ENCODE results near the gene DNAJA3. TPM values are rescaled to one million over a fixed set of nuclear protein-coding genes. Genes with fewer than 3 reads are reported as not detected.

The DNAJA3 gene
- total and polyA plus RNA-seq, 2 of the 4 experiments (the other 2 are of a cell fraction) = 38.0 to 40.2 TPM

DNA sequence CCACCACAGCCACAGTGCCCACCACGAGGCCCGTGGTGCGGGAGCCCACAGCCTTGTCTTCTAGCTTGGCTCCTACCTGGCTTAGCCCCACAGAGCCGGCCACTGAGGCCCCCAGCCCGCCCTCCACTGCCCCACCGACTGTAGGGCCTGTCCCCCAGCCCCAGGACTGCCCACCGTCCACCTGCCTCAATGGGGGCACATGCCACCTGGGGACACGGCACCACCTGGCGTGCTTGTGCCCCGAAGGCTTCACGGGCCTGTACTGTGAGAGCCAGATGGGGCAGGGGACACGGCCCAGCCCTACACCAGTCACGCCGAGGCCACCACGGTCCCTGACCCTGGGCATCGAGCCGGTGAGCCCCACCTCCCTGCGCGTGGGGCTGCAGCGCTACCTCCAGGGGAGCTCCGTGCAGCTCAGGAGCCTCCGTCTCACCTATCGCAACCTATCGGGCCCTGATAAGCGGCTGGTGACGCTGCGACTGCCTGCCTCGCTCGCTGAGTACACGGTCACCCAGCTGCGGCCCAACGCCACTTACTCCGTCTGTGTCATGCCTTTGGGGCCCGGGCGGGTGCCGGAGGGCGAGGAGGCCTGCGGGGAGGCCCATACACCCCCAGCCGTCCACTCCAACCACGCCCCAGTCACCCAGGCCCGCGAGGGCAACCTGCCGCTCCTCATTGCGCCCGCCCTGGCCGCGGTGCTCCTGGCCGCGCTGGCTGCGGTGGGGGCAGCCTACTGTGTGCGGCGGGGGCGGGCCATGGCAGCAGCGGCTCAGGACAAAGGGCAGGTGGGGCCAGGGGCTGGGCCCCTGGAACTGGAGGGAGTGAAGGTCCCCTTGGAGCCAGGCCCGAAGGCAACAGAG lies 43.5 kb upstream of the DNAJA3 start:
- Histone ChIP-seq H3K9me1 (ENCODE audit: insufficient read depth, low read length) (peaks cover 11% of the 10 kb centered on the region), H4K8ac (ENCODE audit: low read depth in 2 of 2, low read length in 2 of 2) (no peak overlapping the region), H2AK5ac (ENCODE audit: low read depth, low read length) (no peak overlapping the region), H3K23ac (ENCODE audit: low read depth, low read length) (no peak overlapping the region), H2AK9ac (replicated peaks; ENCODE audit: low read depth, low read length, poor library complexity) (no peak overlapping the region), H2BK15ac (ENCODE audit: low read depth, low read length) (no peak overlapping the region), H3K9ac (ENCODE audit: low read depth, low read length) (no peak overlapping the region), H3K27ac (ENCODE audit: insufficient read depth, low read length) (no peak overlapping the region), H3K56ac (ENCODE audit: extremely low read depth, insufficient read depth, low read length) (no peak overlapping the region), H2BK5ac (ENCODE audit: low read depth, low read length, poor library complexity, severe bottlenecking) (no peak overlapping the region), H4K5ac (ENCODE audit: low read depth, low read length) (no peak overlapping the region), H3K4me1 (ENCODE audit: control insufficient read depth, insufficient read depth, low read length) (peaks cover 30% of the 10 kb centered on the region), H2BK20ac (ENCODE audit: low read depth, low read length) (no peak overlapping the region), H4K20me1 (ENCODE audit: insufficient read depth, low read length) (peaks cover 98% of the 10 kb centered on the region), H3K4me2 (ENCODE audit: low read depth, low read length) (no peak overlapping the region), H3K18ac (ENCODE audit: low read depth, low read length) (no peak overlapping the region), H3K9me3 (ENCODE audit: control insufficient read depth, insufficient read depth, low read length) (no peaks in the 10 kb centered on the region), H2BK120ac (ENCODE audit: low read depth, low read length) (no peak overlapping the region), H3K4me3 (ENCODE audit: insufficient read depth, low read depth, low read length) (no peak overlapping the region), H2AFZ (replicated peaks; ENCODE audit: low read length, poor library complexity) (peak overlapping the region; percentile 5), H3K14ac (replicated peaks; ENCODE audit: low read depth, low read length) (no peak overlapping the region), H3K4ac (ENCODE audit: low read depth, low read length) (no peak overlapping the region), H3K27me3 (ENCODE audit: control insufficient read depth, insufficient read depth, low read length) (no peaks in the 10 kb centered on the region), H3K79me1 (ENCODE audit: low read depth in 1 of 2, low read length in 2 of 2) (peaks cover 0 to 91% of the 10 kb centered on the region in 2 experiments; a peak in 3 of 4 replicates), H3K36me3 (ENCODE audit: control insufficient read depth, insufficient read depth, low read length) (peaks cover 55% of the 10 kb centered on the region), H4K91ac (ENCODE audit: insufficient read depth, low read depth, low read length) (no peak overlapping the region)
- ChIA-PET POLR2A (ENCODE audit: unreplicated experiment) (no interaction called here), CTCF (no interaction called here)
- DNase-seq (no peak), ATAC-seq (ENCODE audit: low read depth) (no peak)
- intact Hi-C loops (cut with micrococcal nuclease) (no loop called here), dilution Hi-C loops (cut with HindIII; ENCODE audit: low sequenced_read_pairs, unreplicated experiment) (no loop called here), in situ Hi-C loops (cut with MboI; ENCODE audit: low sequenced_read_pairs) (no loop called here)
- BruUV-seq (replicated peaks) = no TSS peak
- WGBS, 2 experiments (ENCODE audit: extremely low coverage in 2 of 2, insufficient read length in 1 of 2) = 87% methylated on average over 28 of the region's 55 CpGs; no CpG with 5 or more reads in 1 of the 2 experiments
- TF ChIP-seq CHD1 (IDR thresholded peaks at IDR 0.05; ENCODE audit: low read depth, low read length) = no peak
- TF ChIP-seq, protein P1, sequence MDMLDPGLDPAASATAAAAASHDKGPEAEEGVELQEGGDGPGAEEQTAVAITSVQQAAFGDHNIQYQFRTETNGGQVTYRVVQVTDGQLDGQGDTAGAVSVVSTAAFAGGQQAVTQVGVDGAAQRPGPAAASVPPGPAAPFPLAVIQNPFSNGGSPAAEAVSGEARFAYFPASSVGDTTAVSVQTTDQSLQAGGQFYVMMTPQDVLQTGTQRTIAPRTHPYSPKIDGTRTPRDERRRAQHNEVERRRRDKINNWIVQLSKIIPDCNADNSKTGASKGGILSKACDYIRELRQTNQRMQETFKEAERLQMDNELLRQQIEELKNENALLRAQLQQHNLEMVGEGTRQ (IDR thresholded peaks at IDR 0.05; ENCODE audit: low read depth, low read length) = no peak
- no peak for TF ChIP-seq RAD21 (IDR thresholded peaks at IDR 0.05; ENCODE audit: low read length)
- TF ChIP-seq, protein P2, sequence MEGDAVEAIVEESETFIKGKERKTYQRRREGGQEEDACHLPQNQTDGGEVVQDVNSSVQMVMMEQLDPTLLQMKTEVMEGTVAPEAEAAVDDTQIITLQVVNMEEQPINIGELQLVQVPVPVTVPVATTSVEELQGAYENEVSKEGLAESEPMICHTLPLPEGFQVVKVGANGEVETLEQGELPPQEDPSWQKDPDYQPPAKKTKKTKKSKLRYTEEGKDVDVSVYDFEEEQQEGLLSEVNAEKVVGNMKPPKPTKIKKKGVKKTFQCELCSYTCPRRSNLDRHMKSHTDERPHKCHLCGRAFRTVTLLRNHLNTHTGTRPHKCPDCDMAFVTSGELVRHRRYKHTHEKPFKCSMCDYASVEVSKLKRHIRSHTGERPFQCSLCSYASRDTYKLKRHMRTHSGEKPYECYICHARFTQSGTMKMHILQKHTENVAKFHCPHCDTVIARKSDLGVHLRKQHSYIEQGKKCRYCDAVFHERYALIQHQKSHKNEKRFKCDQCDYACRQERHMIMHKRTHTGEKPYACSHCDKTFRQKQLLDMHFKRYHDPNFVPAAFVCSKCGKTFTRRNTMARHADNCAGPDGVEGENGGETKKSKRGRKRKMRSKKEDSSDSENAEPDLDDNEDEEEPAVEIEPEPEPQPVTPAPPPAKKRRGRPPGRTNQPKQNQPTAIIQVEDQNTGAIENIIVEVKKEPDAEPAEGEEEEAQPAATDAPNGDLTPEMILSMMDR (conservative IDR thresholded peaks at IDR 0.05; ENCODE audit: low read depth, low read length) = no peak
- TF ChIP-seq ELK1 (IDR thresholded peaks at IDR 0.05; ENCODE audit: borderline replicate concordance, low read depth, low read length) = no peak
- no peak for TF ChIP-seq BHLHE40 (IDR thresholded peaks at IDR 0.05; ENCODE audit: low read depth, low read length)
- no peak for TF ChIP-seq POLR2A (IDR thresholded peaks at IDR 0.05; ENCODE audit: low read depth, low read length)
- TF ChIP-seq RCOR1 (IDR thresholded peaks at IDR 0.05; ENCODE audit: insufficient replicate concordance, low read length) = no peak
- no peak for TF ChIP-seq RFX5 (IDR thresholded peaks at IDR 0.05; ENCODE audit: low read depth, low read length)
- TF ChIP-seq MAZ (IDR thresholded peaks at IDR 0.05; ENCODE audit: borderline replicate concordance, low read depth, low read length) = no peak
- TF ChIP-seq FOS (IDR thresholded peaks at IDR 0.05; ENCODE audit: low read depth, low read length) = no peak
- no peak for TF ChIP-seq MXI1 (IDR thresholded peaks at IDR 0.05; ENCODE audit: borderline replicate concordance, low read depth, low read length)
- TF ChIP-seq CEBPB (IDR thresholded peaks at IDR 0.05; ENCODE audit: low read depth, low read length) = no peak
- TF ChIP-seq MAFK (IDR thresholded peaks at IDR 0.05; ENCODE audit: low read depth, low read length) = no peak
- no peak for TF ChIP-seq NFE2L2 (IDR thresholded peaks at IDR 0.05; ENCODE audit: low read depth, low read length)
